ENCODE measurements around the gene KCTD14. TPM values are rescaled to one million over a fixed set of nuclear protein-coding genes. Genes with fewer than 3 reads are reported as not detected.

The KCTD14 gene
- polyA plus RNA-seq, 1 experiment, result 1.8 TPM

DNA sequence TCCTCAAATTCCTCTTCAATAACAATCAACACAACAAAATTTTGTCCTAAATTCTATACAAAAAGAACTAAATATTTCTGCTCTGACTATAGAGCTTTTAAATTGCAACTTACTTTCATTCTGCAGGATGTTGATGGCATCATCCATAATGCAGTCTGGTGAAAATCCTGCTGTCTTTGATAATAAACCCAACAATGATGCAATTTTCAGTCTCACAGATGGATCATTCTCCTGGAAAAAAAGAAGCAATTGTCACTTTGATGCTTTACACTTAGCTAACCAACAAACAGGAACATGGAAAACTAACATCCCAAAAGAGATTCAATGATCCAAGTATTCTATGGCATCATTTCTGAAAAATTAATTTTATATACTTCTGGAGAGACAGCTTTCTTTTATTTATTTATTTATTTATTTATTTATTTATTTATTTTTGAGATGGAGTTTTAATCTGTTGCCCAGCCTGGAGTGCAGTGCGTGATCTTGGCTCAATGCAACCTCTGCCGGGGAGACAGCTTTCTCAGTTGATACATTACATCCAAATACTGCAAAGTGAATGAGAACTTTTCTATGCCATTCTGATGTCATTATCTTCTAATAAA is 41.6 kb downstream of the KCTD14 start:
- POLR2A ChIA-PET, result interaction anchor here (0.6 kb wide), 1 partner anchor 14 kb away, joined by 3 read pairs; no protein-coding TSS in a partner anchor

DNA sequence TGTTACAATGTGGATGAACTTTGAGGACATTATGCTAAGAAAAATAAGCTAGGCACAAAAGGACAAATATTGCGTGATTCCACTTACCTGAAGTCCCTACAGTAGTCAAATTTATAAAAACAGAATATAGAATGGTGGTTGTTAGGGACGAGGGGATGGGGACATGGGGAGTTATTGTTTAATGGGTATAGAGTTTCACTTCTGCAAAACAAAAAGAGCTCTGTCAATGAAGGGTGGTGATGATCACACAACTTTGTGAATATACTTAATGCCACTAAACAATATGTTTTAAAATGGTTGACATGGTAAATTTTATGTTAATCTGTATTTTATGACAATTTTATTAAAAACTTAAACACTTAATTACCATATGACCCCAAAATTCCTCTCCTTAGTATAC is 54.7 kb downstream of the KCTD14 start:
- CTCF ChIA-PET, result no interaction called here
- Histone ChIP-seq H3K36me3 (ENCODE audit: control insufficient read depth, insufficient read depth, low read length) (no peaks in the 10 kb centered on the region; the same call in 1 of the 2 replicates), H3K27me3 (ENCODE audit: control insufficient read depth, insufficient read depth, low read length) (no peaks in the 10 kb centered on the region), H3K4me3 (ENCODE audit: low read depth, low read length) (no peak overlapping the region)
- POLR2A ChIA-PET, result no interaction called here
- TF ChIP-seq, protein P1, sequence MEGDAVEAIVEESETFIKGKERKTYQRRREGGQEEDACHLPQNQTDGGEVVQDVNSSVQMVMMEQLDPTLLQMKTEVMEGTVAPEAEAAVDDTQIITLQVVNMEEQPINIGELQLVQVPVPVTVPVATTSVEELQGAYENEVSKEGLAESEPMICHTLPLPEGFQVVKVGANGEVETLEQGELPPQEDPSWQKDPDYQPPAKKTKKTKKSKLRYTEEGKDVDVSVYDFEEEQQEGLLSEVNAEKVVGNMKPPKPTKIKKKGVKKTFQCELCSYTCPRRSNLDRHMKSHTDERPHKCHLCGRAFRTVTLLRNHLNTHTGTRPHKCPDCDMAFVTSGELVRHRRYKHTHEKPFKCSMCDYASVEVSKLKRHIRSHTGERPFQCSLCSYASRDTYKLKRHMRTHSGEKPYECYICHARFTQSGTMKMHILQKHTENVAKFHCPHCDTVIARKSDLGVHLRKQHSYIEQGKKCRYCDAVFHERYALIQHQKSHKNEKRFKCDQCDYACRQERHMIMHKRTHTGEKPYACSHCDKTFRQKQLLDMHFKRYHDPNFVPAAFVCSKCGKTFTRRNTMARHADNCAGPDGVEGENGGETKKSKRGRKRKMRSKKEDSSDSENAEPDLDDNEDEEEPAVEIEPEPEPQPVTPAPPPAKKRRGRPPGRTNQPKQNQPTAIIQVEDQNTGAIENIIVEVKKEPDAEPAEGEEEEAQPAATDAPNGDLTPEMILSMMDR (IDR thresholded peaks at IDR 0.05; ENCODE audit: insufficient read depth, low read depth, low read length), result no peak
- DNase-seq (ENCODE audit: low read depth), result no peak

More for the DNA sequence above, 41.6 kb downstream of the KCTD14 start:
- Histone ChIP-seq H3K36me3 (ENCODE audit: control insufficient read depth, insufficient read depth, low read length) (peaks cover 2% of the 10 kb centered on the region; the same call in 1 of the 2 replicates), H3K27me3 (ENCODE audit: control insufficient read depth, insufficient read depth, low read length) (no peaks in the 10 kb centered on the region), H3K4me3 (ENCODE audit: low read depth, low read length) (no peak overlapping the region)
- TF ChIP-seq, protein P1 (IDR thresholded peaks at IDR 0.05; ENCODE audit: insufficient read depth, low read depth, low read length), result no peak
- CTCF ChIA-PET, result interaction anchor here (0.6 to 1.1 kb wide), 5 partner anchors 10 to 362 kb away, joined by 3 to 4 read pairs (median 3); no protein-coding TSS in a partner anchor
- DNase-seq (ENCODE audit: low read depth), result no peak

DNA sequence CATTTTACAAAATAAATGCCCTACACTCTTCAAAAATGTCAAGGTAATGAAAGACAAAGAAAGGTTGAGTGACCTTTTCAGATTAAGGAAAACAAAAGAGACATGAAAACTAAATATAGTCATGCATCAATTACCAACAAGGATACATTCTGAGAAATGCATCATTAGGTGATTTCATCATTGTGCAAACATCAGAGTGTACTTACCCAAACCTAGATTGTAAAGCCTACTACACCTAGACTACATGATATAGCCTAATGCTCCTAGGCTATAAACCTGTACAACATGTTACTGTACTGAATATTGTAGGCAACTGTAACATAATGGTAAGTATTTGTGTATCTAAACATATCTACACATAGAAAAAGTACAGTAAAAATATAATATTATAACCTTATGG is 55.3 kb downstream of the KCTD14 start:
- CTCF ChIA-PET, result no interaction called here
- TF ChIP-seq, protein P1 (IDR thresholded peaks at IDR 0.05; ENCODE audit: insufficient read depth, low read depth, low read length), result no peak
- no peak overlapping the region for H3K4me3 ChIP-seq (ENCODE audit: low read depth, low read length)
- H3K36me3 ChIP-seq (ENCODE audit: control insufficient read depth, insufficient read depth, low read length), result no peaks in the 10 kb centered on the region; the same call in 1 of the 2 replicates
- no peaks in the 10 kb centered on the region for H3K27me3 ChIP-seq (ENCODE audit: control insufficient read depth, insufficient read depth, low read length)
- no peak for DNase-seq (ENCODE audit: low read depth)
- POLR2A ChIA-PET, result no interaction called here

DNA sequence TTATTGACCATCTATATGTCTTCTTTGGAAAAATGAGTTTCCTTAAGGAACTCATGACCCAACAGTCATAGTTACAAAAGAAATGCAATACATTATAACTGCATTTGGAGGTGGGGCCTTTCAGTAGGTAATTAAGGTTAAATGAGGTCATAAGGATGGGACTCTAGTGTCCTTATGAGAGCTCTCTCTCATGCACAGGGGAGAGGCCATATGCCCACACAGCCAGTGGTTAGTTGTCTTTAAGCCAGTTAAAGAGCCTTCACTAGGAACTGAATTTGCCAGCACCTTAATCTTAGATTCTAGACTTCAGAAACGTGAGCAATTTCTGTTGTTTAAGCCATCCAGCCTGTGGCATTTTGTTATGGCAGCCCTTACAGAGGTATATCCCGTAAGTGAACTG is 56.0 kb downstream of the KCTD14 start:
- POLR2A ChIA-PET, result no interaction called here
- DNase-seq (ENCODE audit: low read depth), result no peak
- no peaks in the 10 kb centered on the region for H3K27me3 ChIP-seq (ENCODE audit: control insufficient read depth, insufficient read depth, low read length)
- H3K36me3 ChIP-seq (ENCODE audit: control insufficient read depth, insufficient read depth, low read length), result no peaks in the 10 kb centered on the region; the same call in 1 of the 2 replicates
- CTCF ChIA-PET, result no interaction called here
- no peak overlapping the region for H3K4me3 ChIP-seq (ENCODE audit: low read depth, low read length)
- TF ChIP-seq, protein P1 (IDR thresholded peaks at IDR 0.05; ENCODE audit: insufficient read depth, low read depth, low read length), result no peak

DNA sequence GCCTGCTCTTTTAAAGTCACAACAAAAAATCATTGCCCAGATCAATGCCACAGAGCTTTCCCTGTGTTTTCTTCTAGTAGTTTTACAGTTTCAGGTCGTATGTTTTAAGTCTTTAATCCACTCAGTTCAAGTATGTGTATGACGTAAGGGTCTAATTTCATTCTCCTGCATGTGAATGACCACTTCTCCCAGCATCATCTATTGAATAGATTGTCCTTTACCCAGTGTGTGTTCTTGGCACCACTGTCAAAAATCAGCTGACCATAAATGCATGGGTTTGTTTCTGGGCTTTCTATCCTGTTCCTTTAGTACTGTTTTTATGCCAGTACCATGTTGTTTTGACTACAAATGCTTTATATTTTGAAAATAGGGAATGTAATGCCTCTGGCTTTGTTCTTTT is 56.7 kb downstream of the KCTD14 start:
- Histone ChIP-seq H3K36me3 (ENCODE audit: control insufficient read depth, insufficient read depth, low read length) (no peaks in the 10 kb centered on the region; the same call in 1 of the 2 replicates), H3K27me3 (ENCODE audit: control insufficient read depth, insufficient read depth, low read length) (no peaks in the 10 kb centered on the region), H3K4me3 (ENCODE audit: low read depth, low read length) (no peak overlapping the region)
- no peak for DNase-seq (ENCODE audit: low read depth)
- CTCF ChIA-PET, result no interaction called here
- TF ChIP-seq, protein P1 (IDR thresholded peaks at IDR 0.05; ENCODE audit: insufficient read depth, low read depth, low read length), result no peak
- POLR2A ChIA-PET, result no interaction called here

Other genes starting within 250 kb of the KCTD14 start
- gene RSF1, start 202.6 kb downstream of the KCTD14 start, polyA plus RNA-seq (2011; rRNA removed), result 6.0 and 12.0 TPM in 2 replicates
- 33.0 and 46.9 TPM in 2 replicates for gene AAMDC, start 202.1 kb downstream of the KCTD14 start, polyA plus RNA-seq (2011; rRNA removed)
- 16.8 and 18.9 TPM in 2 replicates for gene INTS4, start 28.6 kb downstream of the KCTD14 start, polyA plus RNA-seq (2011; rRNA removed)
- gene THRSP, start 40.6 kb upstream of the KCTD14 start, polyA plus RNA-seq (2011; rRNA removed), result not detected in 2 replicates
- gene NDUFC2, start 56.6 kb upstream of the KCTD14 start, polyA plus RNA-seq (2011; rRNA removed), result 145 and 150 TPM in 2 replicates
- 33.9 and 69.3 TPM in 2 replicates for gene ALG8, start 116.3 kb upstream of the KCTD14 start, polyA plus RNA-seq (2011; rRNA removed)
- gene KCTD21, start 165.3 kb upstream of the KCTD14 start, polyA plus RNA-seq (2011; rRNA removed), result 11.8 and 16.3 TPM in 2 replicates
- gene USP35, start 165.6 kb upstream of the KCTD14 start, polyA plus RNA-seq (2011; rRNA removed), result 4.2 and 6.3 TPM in 2 replicates